ENCODE data around the gene PAOX.
A peak's percentile ranks its signal among the peaks of the same experiment; 100 is the strongest.

The PAOX gene

DNA sequence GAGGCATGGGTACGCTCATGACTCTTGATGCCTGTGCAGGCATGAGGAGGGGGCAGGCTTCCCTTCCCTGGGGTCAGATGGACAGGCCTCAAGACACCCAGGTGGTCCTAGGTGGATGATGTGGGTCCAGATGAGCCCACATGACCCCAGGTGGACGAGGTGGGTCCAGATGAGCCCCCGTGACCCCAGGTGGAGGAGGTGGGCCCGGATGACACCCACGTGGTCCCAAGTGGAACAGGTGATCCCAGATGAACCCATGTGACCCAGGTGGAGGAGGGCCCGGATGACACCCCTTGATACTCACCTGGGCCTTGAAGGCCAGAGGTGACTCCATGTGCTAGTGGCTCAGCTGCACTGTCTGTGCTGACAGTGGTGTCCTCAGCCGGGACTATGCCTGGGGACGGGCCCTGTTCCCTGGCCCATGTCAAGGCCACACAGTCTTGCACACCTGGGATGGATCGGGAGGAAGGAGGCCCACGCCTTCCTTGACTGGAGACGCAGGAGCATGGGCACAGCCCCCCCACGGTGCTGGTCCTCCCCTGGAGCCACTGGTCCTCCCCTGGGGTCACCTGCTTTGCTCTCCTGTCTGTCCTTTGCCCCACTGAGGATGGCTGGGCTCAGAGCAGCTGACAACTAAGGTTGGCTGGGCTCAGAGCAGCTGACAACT, 28.6 kb upstream of the PAOX start:
- DNase-seq, result no peak

DNA sequence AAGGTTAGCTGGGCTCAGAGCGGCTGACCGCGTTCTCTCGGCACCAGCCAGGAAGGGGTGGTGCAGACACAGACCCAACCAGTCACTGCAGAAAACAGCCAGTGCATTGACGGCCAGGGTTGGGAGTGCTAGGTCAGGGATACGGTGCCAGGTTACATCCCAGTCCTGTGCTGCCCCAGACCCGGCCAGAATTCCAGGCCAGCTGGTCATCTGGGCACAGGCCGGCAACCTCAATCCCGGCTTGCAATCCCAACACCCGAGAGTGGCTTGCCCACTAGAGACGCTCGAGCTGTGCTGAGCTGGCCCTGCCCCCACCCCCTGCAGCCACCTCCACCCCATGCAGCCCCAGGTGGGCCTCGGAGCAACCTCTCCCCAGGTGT, 28.1 kb upstream of the PAOX start:
- no peak for DNase-seq

DNA sequence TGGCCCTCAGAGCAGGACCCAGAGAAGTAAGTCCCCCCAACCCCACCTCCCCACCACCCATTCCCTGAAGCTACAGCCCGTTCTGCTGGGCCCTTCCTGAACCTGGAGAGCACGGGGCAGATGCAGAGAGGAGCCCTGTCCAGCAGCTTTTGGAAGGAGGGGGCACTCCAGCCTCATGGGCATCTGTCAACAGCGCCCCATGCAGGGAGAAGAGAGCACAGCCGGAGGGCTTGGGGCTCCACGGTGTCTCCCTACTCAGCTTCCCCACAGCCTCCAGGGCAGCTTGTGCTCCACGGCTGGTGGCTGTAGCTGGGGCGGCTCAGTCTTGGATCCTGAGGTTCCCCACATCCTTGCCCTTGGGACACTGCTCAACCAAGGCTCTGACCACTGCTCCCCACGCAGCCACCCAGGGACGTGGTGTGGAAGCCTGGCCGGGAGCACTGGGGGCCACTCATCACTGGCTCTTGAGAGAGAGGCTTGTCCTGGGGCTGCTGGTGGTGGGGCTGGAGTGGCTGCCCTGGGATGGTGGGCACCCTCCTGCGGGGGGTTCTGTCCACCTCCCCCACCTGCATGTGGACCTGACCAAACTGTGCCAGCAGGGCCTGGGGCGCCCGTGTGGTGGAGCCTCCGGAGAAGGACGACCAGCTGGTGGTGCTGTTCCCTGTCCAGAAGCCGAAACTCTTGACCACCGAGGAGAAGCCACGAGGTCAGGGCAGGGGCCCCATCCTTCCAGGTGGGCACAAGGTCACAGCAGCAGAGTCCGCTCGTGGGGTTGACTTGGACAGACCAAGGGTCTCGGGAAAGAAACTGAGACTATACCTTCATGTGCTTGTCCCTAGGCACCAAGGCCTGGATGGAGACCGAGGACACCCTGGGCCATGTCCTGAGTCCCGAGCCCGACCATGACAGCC, 27.4 kb upstream of the PAOX start:
- DNase-seq, result no peak

DNA sequence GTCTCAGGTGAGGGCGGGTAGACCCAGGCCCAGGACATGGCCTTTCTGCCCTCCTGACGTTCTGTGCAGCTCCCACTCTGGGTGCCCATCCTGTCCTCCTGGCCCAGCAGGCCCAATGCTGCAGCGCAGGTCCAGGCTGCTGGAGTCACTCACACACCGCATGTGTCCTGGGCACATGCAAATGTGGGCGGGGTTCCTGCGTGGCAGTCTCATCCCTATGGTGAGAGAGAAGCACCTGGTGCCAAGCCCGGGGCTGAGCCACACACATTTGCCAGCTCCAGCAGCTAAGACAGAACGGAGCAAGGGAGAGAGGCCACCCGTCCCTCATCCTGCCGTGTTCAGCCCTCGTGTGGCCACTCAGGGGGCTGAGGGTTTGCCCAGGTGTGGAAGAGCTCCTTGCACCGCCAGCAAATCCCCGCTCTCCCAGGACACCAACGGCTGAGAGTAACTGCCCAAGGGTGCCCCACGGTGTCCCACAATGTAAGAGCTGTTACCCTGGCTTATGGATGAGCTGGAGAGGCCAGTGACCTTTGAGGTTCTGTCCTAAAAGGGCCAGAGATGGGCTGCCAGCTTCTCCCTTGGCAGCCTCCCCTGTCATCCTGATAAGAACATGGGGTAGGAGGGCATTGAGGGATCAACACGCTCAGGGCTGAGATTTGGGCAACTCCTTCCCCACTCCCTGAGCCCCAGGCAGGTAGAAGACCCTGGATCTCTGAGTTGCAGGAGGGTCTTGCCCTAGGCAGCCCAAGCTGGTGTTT, 25.7 kb upstream of the PAOX start:
- no peak for DNase-seq

DNA sequence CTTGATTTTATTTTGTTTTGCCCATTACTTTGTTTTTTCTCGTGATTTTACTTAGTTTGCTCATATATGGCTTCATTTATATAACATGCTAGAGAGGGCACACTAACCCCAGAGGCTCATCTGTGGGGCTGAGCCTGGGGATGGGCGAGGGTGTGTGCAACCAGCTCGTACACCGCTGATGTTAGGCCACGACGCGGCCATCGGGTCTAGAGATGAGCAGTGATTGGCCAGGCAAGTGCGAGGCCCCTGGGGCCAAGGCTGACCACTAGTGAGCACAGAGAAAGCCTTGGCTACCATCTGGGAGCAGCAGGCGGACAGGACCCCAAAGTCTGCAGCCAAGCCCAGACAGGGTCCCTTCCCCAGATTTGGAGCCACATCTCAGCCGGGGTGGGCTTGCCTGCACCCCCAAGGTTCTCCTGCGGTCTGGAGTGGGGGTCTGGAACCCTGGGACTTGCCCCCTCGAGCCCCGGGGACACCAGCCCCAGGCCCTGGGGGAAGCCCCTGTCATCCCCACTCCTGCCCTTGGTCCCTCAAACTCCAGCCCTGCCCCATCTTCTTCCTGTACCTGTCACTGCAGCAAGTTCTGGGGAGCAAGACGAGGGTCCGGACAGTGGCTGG, 25.0 kb upstream of the PAOX start:
- no peak for DNase-seq

DNA sequence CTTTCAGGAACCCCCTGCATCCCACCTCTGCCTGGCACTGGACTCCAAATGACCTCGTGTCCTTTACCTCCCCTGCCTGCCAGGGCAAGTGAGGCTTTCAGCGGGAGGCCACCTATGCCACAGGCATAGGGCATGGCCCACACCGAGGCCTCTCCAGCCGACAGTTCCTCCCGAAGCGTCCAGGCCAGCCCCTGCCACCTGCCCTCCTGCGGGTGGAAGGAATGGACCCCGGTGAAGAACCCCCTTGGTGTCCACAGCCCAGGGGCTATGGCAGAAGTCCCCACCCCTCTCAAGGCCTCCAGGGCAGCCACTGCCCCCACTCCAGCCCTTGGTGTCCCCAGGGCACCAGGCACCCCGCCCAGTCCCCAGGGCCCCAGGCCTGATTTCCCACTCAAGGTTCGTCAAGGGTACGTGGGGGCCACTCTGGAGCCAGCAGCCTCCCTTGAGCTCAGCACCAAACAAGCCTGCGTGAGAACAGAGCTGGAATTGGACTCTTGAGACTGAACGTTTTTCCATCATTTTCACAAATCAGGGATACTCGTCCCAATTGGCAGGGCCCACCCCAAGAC, 24.3 kb upstream of the PAOX start:
- no peak for DNase-seq

DNA sequence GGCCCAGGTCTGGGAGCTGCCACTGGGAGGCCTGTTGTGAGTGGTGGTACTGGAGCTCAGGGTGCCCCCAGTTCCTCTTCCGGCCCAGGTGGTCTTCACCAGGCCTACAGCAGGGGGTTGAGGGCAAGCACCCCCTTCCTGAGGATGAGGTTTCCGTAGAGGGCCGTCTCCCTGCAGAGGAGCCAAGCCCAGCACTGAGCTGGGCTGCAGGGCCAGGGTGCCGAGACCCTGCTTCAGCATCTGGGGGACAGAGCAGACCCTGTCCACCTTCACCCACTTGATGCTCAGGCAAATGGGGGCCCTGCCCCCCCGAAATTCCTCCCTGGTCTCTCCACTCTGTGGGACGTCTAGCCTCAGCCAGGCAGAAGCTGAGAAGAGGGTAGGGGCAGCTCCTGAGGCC, 23.8 kb upstream of the PAOX start:
- DNase-seq, result no peak

DNA sequence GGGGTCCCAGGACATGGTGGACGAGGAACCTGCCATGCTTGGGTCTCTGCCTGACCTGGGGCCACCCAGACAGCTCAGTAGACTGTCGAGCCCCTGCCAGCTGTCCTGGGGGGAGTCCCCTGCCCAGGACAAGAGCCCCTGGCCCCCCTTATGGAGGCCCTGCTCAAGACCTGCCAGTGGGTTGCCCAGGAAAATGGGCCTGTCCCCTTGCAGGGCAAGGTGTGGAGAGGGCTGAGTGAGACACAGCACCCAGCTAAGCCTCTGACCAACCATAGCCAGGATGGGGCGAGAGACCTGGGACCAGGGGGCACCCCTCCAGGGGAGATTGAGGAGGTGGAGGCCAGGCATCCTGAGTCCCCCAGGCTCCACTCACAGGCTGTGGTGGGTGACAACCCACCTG, 23.1 kb upstream of the PAOX start:
- DNase-seq, result no peak

DNA sequence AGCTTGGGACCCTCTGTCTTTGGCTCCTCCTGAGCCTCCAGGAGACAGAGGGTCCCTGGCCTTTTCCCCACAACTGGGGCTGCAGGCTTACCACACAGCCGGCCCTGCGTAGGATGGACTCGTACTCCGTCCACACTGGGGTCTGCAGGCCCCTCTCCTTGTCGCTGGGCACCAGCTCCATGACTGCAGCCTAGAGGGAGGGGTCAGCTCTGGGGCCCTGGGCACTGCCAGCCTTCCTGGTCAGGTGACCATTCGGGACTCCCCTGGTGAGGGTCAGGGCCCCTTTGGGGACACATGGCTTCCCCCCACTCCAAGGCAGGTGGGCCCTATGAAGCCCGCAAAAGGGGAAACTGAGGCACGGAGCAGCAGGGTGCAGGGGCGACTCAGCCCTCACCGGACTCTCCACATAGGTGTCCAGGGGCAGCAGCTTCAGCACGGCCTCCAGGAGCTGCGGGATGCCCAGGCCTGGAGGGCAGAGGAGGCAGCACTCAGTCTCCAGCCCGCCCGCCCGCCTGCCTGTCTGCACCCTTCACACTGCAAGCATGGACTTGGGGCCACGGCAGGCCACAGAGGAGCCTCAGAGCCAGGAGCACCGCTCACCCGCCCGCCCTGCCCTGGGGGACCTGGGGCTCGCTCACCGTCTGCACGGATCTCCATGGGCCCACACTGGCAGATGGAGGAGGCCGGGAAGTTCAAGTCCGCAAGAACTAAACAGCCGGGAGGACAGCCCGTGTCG, 22.3 kb upstream of the PAOX start:
- no peak for DNase-seq

DNA sequence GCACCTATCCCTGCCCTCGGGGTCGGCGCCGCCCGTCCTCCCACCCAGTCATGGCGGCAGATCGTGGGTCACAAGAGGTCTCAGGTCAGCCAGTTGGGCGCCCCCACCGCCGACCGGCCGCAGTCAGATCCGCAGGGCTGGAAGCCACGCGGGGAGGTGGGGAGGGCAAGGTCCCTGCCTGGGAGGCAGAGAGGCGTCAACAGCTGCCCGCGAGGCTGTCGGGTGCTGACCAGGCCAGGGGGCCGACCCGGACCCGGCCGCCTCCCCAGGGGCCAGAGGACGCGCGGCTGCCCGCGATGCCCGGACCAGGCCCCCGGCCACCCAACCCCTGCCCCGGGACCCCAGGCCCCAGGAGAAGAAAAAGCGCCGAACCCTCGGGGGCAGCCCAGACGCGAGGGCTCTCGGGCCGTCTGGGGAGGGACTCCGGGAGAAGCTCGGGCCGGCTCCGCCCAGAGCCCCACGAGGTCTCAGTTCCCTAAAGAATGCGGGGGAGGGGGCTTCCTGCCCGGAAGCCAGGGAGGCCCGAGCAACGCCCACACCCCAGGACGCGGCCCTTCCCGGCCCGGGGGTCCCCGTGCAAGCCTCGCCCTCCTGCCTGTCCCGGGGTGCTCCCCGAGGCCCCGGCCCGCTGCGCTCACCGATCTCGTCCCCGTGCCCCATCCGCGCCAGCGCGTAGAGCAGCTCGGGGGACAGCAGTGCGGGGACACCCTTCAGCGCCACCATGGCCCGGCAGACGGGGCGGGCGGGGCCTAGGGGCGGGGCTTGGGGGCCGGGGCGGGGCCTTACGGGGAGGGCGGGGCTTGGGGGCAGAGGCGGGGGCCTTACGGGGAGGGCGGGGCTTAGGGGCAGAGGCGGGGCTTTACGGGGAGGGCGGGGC, 21.5 kb upstream of the PAOX start, which contains the start of gene FUOM:
Gene FUOM (minus strand): TSS at position 735 of the 877 bp plus-strand sequence. CDS start 12 bp downstream, at position 723.
- peak in 1 of 2 experiments; percentile 37 for DNase-seq

DNA sequence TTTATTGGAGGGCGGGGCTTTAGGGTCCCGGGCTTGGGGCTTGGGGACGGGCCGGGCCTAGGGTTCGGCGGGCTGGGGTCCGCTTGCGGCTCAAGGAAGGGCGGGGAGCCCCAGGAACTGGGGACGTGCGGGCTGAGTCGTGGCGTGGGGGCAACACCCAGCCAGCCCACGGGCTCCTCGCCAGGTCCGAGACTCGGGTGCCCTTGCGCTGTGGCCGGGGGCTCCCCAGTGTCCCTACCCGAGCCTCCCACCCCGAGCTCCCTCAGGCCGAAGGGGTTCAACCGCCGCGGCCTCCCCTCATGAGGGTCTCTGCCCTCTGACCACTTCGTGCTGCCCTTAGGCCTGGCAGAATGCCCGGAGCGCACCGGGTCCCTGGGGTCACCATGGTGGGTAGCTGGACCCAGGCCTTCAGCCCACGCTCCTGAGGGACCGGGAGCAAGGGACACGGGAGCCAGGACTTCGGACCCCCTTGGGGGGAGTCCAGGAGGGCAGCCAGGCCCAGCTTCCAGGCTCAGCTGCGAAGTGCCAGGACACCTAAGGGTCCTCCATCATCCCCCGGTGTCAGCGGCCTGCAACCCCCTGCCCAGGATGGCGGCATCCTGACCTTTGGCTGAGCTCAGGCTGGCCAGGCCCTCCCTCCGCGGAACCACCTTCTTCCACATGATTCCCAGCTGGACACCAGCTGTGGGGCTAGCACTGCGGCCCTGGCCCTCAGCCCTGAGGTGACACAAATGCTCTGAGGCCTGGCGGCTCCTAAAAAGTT, 20.7 kb upstream of the PAOX start:
- DNase-seq, result no peak

DNA sequence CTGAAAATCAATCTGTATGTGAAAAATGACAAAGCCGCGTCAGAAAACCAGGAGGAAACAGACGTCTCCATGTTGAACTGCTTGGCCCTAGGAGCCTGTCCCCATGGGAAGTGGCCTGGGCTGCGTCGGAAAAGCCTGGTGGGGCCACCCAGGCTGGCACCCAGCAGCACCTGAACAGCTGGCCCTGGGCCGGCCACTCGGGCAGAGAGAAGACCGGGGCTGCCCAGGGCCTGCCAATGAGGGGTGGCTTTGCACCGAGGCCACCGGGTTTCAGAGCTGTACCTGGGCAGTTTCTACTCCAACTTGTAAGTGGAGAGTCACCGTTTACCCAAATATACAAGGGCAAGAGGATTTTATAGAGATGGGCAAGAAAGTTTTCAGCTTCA, 20.1 kb upstream of the PAOX start:
- DNase-seq, result no peak

DNA sequence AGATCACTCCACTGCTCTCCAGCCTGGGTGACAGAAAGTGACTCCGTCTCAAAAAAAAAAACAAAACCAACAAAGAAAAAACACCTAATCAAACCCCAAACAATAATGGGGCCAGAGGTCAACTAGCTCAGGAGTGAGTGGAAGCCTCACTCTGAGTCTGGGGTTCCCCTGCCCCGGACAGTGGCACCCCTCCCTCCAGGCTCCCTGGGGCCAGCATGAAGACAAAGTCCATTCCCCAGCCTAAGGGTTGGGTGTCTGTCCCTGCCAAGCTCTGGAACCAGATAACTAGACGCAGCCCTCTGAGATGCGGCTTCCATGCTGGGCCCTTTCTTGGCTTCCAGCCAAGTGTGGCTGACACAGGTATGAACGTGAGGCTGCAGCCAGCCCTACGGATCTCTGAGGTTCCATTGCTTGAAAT, 19.5 kb upstream of the PAOX start:
- DNase-seq, result no peak

DNA sequence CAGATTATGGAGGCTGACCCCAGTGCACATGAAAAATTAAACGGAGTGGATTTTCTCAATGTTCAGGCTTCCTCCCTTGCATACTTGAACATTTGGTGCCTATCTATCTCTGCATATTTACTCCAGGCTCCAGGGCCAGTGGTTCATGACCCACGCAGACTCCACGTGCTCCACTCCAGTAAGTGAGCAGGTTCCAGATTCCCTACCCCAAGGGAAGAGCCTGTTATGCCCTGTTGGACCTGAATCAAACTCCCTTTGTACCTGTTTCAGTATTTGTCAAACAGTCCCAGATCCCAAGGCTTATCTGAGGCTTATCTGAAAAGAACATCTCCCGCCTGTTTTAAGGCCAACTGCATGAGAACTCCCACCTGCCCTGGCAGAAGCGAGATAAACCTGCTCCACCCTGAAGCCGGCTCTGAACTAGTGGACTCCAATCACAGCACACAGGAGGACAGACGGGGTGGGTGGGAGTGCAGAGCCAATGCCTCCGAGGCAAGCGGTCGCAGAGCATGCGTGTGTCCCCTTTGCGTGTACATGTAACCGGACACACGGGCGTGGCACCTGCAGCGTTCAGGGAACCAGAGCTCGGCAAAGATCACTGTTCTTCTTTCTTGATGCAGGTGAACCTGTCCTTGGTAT, 19.0 kb upstream of the PAOX start:
- DNase-seq, result no peak

DNA sequence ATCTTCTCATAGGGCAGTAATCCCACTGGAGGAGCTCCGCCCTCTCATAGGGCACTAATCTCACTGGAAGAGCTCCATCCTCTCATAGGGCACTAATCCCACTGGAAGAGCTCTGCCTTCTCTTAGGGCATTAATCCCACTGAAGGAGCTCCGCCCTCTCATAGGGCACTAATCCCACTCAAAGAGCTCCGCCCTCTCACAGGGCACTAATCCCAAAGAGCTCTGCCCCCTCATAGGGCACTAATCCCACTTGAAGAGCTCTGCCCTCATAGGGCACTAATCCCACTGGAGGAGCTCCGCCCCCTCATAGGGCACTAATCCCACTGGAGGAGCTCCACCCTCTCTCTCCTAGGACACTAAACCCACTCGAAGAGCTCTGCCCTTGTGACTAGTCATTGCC, 17.8 kb upstream of the PAOX start:
- no peak for DNase-seq

DNA sequence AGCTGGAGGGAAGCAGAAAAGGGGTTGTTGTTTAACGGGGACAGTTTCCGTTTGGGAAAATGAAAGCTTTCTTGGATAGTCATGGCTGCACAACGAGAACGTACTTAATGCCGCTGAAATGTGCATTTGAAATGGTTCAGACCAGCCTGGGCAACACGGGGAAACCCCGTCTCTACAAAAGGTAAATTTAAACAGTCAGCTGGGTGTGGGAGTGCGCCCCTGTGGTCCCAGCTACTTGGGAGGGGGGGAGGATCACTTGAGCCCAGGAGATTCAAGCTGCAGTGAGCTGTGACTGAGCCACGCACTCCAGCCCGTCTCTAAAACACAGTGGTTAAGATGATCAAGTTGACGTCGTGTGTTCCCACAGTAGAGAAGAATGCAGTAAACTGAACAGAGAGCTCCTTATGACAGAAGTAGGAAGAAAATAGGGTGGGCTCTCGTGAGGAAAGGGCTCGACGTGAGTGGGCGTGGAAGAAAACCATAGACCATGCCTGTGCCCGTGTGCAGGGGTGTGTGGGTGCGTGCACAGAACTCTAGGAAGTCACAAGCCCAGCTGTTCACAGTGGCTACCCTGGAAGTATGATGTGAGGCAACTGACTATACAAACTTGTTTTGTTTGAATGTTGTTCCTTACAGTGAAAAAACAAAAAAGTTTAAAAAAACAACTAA, 17.2 kb upstream of the PAOX start:
- no peak for DNase-seq

DNA sequence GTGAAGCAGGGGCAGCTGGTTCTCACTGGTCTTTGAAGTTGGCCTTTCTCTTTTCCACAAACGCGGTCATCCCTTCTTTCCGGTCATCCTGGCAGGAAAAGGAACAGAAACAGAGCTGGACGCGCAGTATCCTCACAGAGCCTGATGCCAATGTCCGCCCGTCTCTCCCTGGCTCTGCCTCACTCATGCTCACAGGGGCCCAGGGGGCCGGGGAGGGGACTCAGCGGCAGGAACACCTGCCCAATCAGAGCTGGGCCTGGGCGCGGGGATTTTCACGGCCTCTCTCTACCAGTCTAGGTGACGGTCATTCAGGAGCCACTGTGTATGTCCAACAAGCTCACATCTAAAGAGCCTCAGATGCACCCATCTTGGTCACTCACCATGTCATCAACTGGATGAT, 16.2 kb upstream of the PAOX start:
- no peak for DNase-seq

DNA sequence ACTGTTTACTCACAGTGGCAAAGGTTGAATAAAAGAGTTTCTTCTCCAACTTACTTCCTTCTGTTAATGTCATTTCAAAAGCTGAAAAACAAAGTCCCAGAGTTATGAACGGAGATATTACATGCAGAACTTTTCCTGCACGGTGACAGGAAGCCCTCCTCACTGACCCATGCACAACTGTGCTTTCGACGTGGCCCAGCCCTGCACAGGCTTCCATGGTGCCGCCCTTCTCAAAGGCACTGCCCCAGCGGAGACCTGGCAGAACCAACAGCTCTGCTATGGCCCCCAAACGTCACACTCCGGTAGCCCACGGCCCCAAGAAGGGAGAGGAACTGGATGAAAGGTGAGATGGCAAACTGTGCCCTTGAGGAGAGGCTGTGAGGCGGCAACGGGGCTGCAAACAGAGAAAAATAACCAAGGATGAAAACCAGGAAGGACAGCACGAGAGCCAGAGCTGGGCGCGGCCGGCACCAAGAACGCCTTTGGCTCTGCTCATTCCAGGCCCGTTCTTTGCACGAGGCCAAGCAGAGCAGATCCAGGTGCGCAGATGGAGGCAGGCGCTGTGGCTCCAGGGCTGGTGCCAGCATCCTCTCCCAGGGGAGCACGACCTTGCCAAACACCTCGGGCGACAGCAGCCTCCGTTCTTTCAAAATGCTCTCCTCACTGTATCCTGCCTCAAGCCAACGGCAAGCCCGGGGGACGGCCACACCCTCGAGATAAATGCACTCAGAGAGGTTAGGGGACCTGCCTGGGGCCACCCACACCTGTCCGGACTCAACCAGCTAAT, 14.2 kb upstream of the PAOX start:
- no peak for DNase-seq

All from SW 1271 (cell line).